ENCODE data around the gene RNF126.

DNA sequence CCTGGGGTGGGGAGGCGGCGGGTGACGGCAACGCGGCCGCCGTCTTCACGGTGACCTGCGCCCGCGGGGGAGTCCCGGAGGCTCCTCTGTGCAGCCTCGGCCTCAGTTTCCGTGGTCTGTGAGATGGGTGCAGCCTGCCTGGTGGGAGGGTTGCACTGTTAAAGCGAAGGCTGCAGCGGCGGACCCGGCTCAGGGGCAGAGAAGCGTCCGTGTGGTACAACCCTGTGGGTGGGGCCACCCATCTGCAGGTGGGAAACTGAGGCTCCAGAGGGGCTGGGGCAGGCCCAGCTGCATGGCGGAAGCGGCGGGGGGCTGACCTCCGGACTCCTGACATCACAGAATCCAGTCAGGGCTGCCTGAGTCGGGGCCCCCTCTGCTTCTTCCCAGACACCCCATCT is 22.9 kb downstream of the RNF126 start:
- TF ChIP-seq FOXK2 (IDR thresholded peaks at IDR 0.05) (no peak), CTBP1 (IDR thresholded peaks at IDR 0.05; ENCODE audit: borderline replicate concordance) (no peak), FOXM1 (IDR thresholded peaks at IDR 0.05; ENCODE audit: borderline replicate concordance) (no peak), SUZ12 (IDR thresholded peaks at IDR 0.05) (no peak), NFRKB (IDR thresholded peaks at IDR 0.05) (no peak), SP1 (IDR thresholded peaks at IDR 0.05) (no peak), BHLHE40 (IDR thresholded peaks at IDR 0.05; ENCODE audit: borderline replicate concordance) (no peak), TARDBP (IDR thresholded peaks at IDR 0.05) (no peak), HDGF (IDR thresholded peaks at IDR 0.05; ENCODE audit: borderline replicate concordance) (no peak)
